Trophoblast cell (in vitro differentiated cells and primary cell): ENCODE data around the gene COA6.

Experiments
- DNase-seq, 2 donors: peaks; one replicate each; pipeline ENCODE4 v3.0.0-alpha.2; 2016
- H2AFZ ChIP-seq: 2 replicates; pipeline ENCODE4 v1.6.1; 2013; ENCODE audit warnings: low read length, moderate library complexity, mild to moderate bottlenecking; ENCODE audit not compliant: insufficient read depth, poor library complexity
- H2AK5ac ChIP-seq: 2 replicates; pipeline ENCODE4 v1.6.1; 2013; ENCODE audit warnings: mild to moderate bottlenecking, low read length
- H2BK120ac ChIP-seq: 2 replicates; pipeline ENCODE4 v1.6.1; 2013; ENCODE audit warnings: low read length, mild to moderate bottlenecking, moderate library complexity; ENCODE audit not compliant: insufficient read depth, poor library complexity
- H2BK12ac ChIP-seq: 2 replicates; pipeline ENCODE4 v1.6.1; 2013; ENCODE audit warnings: mild to moderate bottlenecking, low read length, moderate library complexity
- H2BK5ac ChIP-seq: 2 replicates; pipeline ENCODE4 v1.6.1; 2013; ENCODE audit warnings: low read length, low read depth, moderate library complexity, mild to moderate bottlenecking; ENCODE audit not compliant: poor library complexity
- H3K14ac ChIP-seq: 2 replicates; pipeline ENCODE4 v1.6.1; 2013; ENCODE audit warnings: mild to moderate bottlenecking, low read length
- H3K18ac ChIP-seq: 2 replicates; pipeline ENCODE4 v1.6.1; 2013; ENCODE audit warnings: mild to moderate bottlenecking, low read length
- H3K23ac ChIP-seq: 2 replicates; pipeline ENCODE4 v1.6.1; 2013; ENCODE audit warnings: low read length
- H3K27ac ChIP-seq: 2 replicates; pipeline ENCODE4 v1.5.1; 2013; ENCODE audit warnings: low read depth, mild to moderate bottlenecking, inconsistent platforms, low read length, moderate library complexity
- H3K27me3 ChIP-seq: 2 replicates; pipeline ENCODE4 v1.6.1; 2013; ENCODE audit warnings: inconsistent platforms, mild to moderate bottlenecking, low read length, moderate library complexity; ENCODE audit not compliant: insufficient read depth
- H3K36me3 ChIP-seq, 2 experiments: 1 replicate in 1 of 2; 2 replicates in 1 of 2; pipeline ENCODE4 v1.6.1; 2013; ENCODE audit warnings: low read length in 2 of 2, mild to moderate bottlenecking in 2 of 2, moderate library complexity in 1 of 2; ENCODE audit not compliant: insufficient read depth in 2 of 2, control insufficient read depth in 1 of 2
- H3K4ac ChIP-seq: 2 replicates; pipeline ENCODE4 v1.6.1; 2013; ENCODE audit warnings: low read depth, mild to moderate bottlenecking, low read length, moderate library complexity
- H3K4me1 ChIP-seq, 2 experiments: 1 replicate in 1 of 2; 2 replicates in 1 of 2; pipeline ENCODE4 v1.6.1; 2013; ENCODE audit warnings: low read length in 2 of 2, mild to moderate bottlenecking in 2 of 2, moderate library complexity in 1 of 2; ENCODE audit not compliant: insufficient read depth in 2 of 2, control insufficient read depth in 1 of 2
- H3K4me2 ChIP-seq: 2 replicates; pipeline ENCODE4 v1.6.1; 2013; ENCODE audit warnings: inconsistent platforms, mild to moderate bottlenecking, low read length, moderate library complexity
- H3K4me3 ChIP-seq: 2 replicates; pipeline ENCODE4 v1.5.1; 2013; ENCODE audit warnings: mild to moderate bottlenecking, low read depth, low read length, inconsistent platforms
- H3K79me1 ChIP-seq: one replicate; pipeline ENCODE4 v1.6.1; 2013; ENCODE audit warnings: low read length
- H3K79me2 ChIP-seq: 2 replicates; pipeline ENCODE4 v1.6.1; 2013; ENCODE audit warnings: low read length, mild to moderate bottlenecking; ENCODE audit not compliant: control insufficient read depth, insufficient read depth, poor library complexity
- H3K9ac ChIP-seq: 2 replicates; pipeline ENCODE4 v1.6.1; 2013; ENCODE audit warnings: mild to moderate bottlenecking, low read length
- H3K9me3 ChIP-seq: 2 replicates; pipeline ENCODE4 v1.6.1; 2013; ENCODE audit warnings: low read depth, mild to moderate bottlenecking, control low read depth, inconsistent platforms, low read length; ENCODE audit not compliant: insufficient read depth
- H4K12ac ChIP-seq: 2 replicates; pipeline ENCODE4 v1.6.1; 2013; ENCODE audit warnings: low read depth, mild to moderate bottlenecking, low read length, moderate library complexity
- H4K8ac ChIP-seq: 2 replicates; pipeline ENCODE4 v1.6.1; 2013; ENCODE audit warnings: low read depth, mild to moderate bottlenecking, low read length, moderate library complexity
- H4K91ac ChIP-seq: one replicate; pipeline ENCODE4 v1.6.1; 2013; ENCODE audit warnings: low read depth, mild to moderate bottlenecking, low read length, moderate library complexity
- WGBS: extraction: QIAGEN DNeasy Blood & Tissue Kit; methylation state at CpG from one replicate; pipeline ENCODE4 v1.1.7; 2013; ENCODE audit warnings: missing lambda C conversion rate; ENCODE audit not compliant: insufficient read length, insufficient coverage; ENCODE audit errors: extremely low coverage; 5-methylcytosine and 5-hydroxymethylcytosine counted together

Gene COA6

GRCh38 chr1:234431255-234431654, 58.0 kb downstream of the COA6 start:
- Histone ChIP-seq H3K18ac (no peak overlapping the region), H3K4me2 (no peak overlapping the region), H3K4ac (no peak overlapping the region), H3K14ac (no peak overlapping the region), H4K91ac (no peak overlapping the region), H3K4me3 (no peak overlapping the region), H4K8ac (no peak overlapping the region), H3K4me1 (no peaks in the 10 kb centered on the region), H3K9ac (no peak overlapping the region), H4K12ac (no peak overlapping the region), H3K79me1 (peaks cover 2% of the 10 kb centered on the region), H3K36me3 (no peaks in the 10 kb centered on the region), H3K79me2 (no peaks in the 10 kb centered on the region), H2BK12ac (no peak overlapping the region), H2AK5ac (no peak overlapping the region), H2BK120ac (no peak overlapping the region), H3K27ac (no peak overlapping the region), H3K9me3 (no peaks in the 10 kb centered on the region), H2BK5ac (no peak overlapping the region), H2AFZ (no peak overlapping the region), H3K23ac (no peak overlapping the region), H3K27me3 (no peaks in the 10 kb centered on the region)
- no CpG with 5 or more reads among the region's 4 CpGs for WGBS
- DNase-seq, result no peak

- Histone ChIP-seq H3K79me1 (peaks cover 2% of the 10 kb centered on the region), H2BK120ac (no peak overlapping the region), H3K23ac (no peak overlapping the region), H3K27ac (no peak overlapping the region), H3K4me2 (no peak overlapping the region), H3K27me3 (no peaks in the 10 kb centered on the region), H4K91ac (no peak overlapping the region), H2AFZ (no peak overlapping the region), H3K79me2 (no peaks in the 10 kb centered on the region), H3K9me3 (no peaks in the 10 kb centered on the region), H3K36me3 (no peaks in the 10 kb centered on the region), H4K8ac (no peak overlapping the region), H3K18ac (no peak overlapping the region), H2AK5ac (no peak overlapping the region), H3K9ac (no peak overlapping the region), H3K4me1 (no peaks in the 10 kb centered on the region), H2BK5ac (no peak overlapping the region), H3K4ac (no peak overlapping the region), H3K4me3 (no peak overlapping the region), H4K12ac (no peak overlapping the region), H2BK12ac (no peak overlapping the region), H3K14ac (no peak overlapping the region)
- no CpG with 5 or more reads among the region's 1 CpG for WGBS
- no peak for DNase-seq
These were observed 60.5 kb downstream of the COA6 start for GRCh38 chr1:234433563-234434285.
